Smooth muscle cell (in vitro differentiated cells): ENCODE results near the gene GLOD4. TPM values are rescaled to one million over a fixed set of nuclear protein-coding genes. Genes with fewer than 3 reads are reported as not detected.

Experiments
- DNase-seq: peaks from one replicate; lab custom pipeline; 2025; ENCODE audit not compliant: unreplicated experiment; lab: John Stamatoyannopoulos, UW
- H2AFZ ChIP-seq: fragments of 200-600 bp; sonication (generic); 2 replicates; pipeline ENCODE4 v1.6.0; 2016; ENCODE audit warnings: antibody characterized with exemption, low read depth, mild to moderate bottlenecking
- H3F3A ChIP-seq: fragments of 200-600 bp; sonication (generic); 2 replicates; pipeline ENCODE4 v1.6.0; 2017; ENCODE audit warnings: antibody characterized with exemption, low read depth
- H3K27ac ChIP-seq: fragments of 200-600 bp; sonication (generic); 2 replicates; pipeline ENCODE4 v1.5.1; 2016; ENCODE audit warnings: low read depth, mild to moderate bottlenecking
- H3K27me3 ChIP-seq: fragments of 200-600 bp; sonication (generic); 2 replicates; pipeline ENCODE4 v1.6.1; 2016; ENCODE audit warnings: low read depth, mild to moderate bottlenecking
- H3K36me3 ChIP-seq: fragments of 200-600 bp; sonication (generic); 2 replicates; pipeline ENCODE4 v1.5.1; 2016; ENCODE audit warnings: low read depth
- H3K4me1 ChIP-seq: fragments of 200-600 bp; sonication (generic); 2 replicates; pipeline ENCODE4 v1.5.1; 2016; ENCODE audit warnings: low read depth
- H3K4me2 ChIP-seq: fragments of 200-600 bp; sonication (generic); 2 replicates; pipeline ENCODE4 v1.6.0; 2016; ENCODE audit warnings: mild to moderate bottlenecking
- H3K4me3 ChIP-seq: fragments of 200-600 bp; sonication (generic); 2 replicates; pipeline ENCODE4 v1.5.1; 2016; ENCODE audit warnings: mild to moderate bottlenecking
- H3K79me2 ChIP-seq: fragments of 200-600 bp; sonication (generic); 2 replicates; pipeline ENCODE4 v1.6.0; 2016; ENCODE audit warnings: low read depth, mild to moderate bottlenecking
- H3K9ac ChIP-seq: fragments of 200-600 bp; sonication (generic); 2 replicates; pipeline ENCODE4 v1.6.0; 2016; ENCODE audit warnings: low read depth
- H3K9me3 ChIP-seq: fragments of 200-600 bp; sonication (generic); replicated peaks from 2 replicates; pipeline ENCODE4 v1.5.1; 2016; ENCODE audit warnings: low read depth
- H4K20me1 ChIP-seq: fragments of 200-600 bp; sonication (generic); 2 replicates; pipeline ENCODE4 v1.6.0; 2016; ENCODE audit warnings: low read depth
- CTCF ChIP-seq: fragments of 200-600 bp; sonication (generic); IDR thresholded peaks from 2 replicates; pipeline ENCODE4 v1.5.1; 2017; ENCODE audit warnings: borderline replicate concordance, mild to moderate bottlenecking, antibody characterized with exemption; ENCODE audit not compliant: insufficient read depth, poor library complexity, severe bottlenecking
- WGBS: methylation state at CpG from one replicate; pipeline ENCODE4 v1.1.7; 2016; ENCODE audit warnings: low lambda C conversion rate; 5-methylcytosine and 5-hydroxymethylcytosine counted together
- polyA plus RNA-seq: library from polyadenylated mRNA; unstranded; fragments of >200 nt; fragmentation: Nextera tagmentation; extraction: Ambion mirVana; gene quantifications from 2 replicates; pipeline ENCODE4 v1.2.1, GENCODE V29; 2016
- total RNA-seq: library from RNA; depleted of rRNA; stranded (reverse); fragments of >200 nt; gene quantifications from 2 replicates; pipeline ENCODE4 v1.2.3, GENCODE V29; 2014

Gene GLOD4
- total and polyA plus RNA-seq, 2 experiments from 2014 or later, result 47.2 to 53.5 TPM

- no peaks in the 10 kb centered on the region for H3K36me3 ChIP-seq
- H3K79me2 ChIP-seq, result peaks cover 52% of the 10 kb centered on the region
- H4K20me1 ChIP-seq, result no peaks in the 10 kb centered on the region
- no peaks in the 10 kb centered on the region for H3F3A ChIP-seq
- no peak overlapping the region for H3K9ac ChIP-seq
- no peaks in the 10 kb centered on the region for H3K9me3 ChIP-seq
- DNase-seq, result no peak
- H2AFZ ChIP-seq, result no peak overlapping the region
- H3K4me3 ChIP-seq, result no peak overlapping the region
- H3K27me3 ChIP-seq, result no peaks in the 10 kb centered on the region
- no peak overlapping the region for H3K27ac ChIP-seq
- peaks cover 18% of the 10 kb centered on the region for H3K4me1 ChIP-seq
- no peak overlapping the region for H3K4me2 ChIP-seq
- no peak for TF ChIP-seq CTCF
- 81% methylated on average over 3 of the region's 3 CpGs for WGBS
These were observed 2.1 kb upstream of the GLOD4 start for GRCh38 chr17:784143-784542.

- WGBS, result 94% methylated on average over 11 of the region's 11 CpGs
- H3K79me2 ChIP-seq, result peaks cover 37% of the 10 kb centered on the region
- no peak overlapping the region for H3K4me2 ChIP-seq
- peaks cover 5% of the 10 kb centered on the region for H4K20me1 ChIP-seq
- no peaks in the 10 kb centered on the region for H3K27me3 ChIP-seq
- DNase-seq, result no peak
- H3K9me3 ChIP-seq, result no peaks in the 10 kb centered on the region
- no peak overlapping the region for H3K9ac ChIP-seq
- H2AFZ ChIP-seq, result no peak overlapping the region
- H3K27ac ChIP-seq, result no peak overlapping the region
- H3K4me3 ChIP-seq, result no peak overlapping the region
- peaks cover 8% of the 10 kb centered on the region for H3F3A ChIP-seq
- H3K4me1 ChIP-seq, result peaks cover 21% of the 10 kb centered on the region
- H3K36me3 ChIP-seq, result peaks cover 13% of the 10 kb centered on the region
- TF ChIP-seq CTCF, result no peak
These were observed 4.0 kb downstream of the GLOD4 start for GRCh38 chr17:778096-778495.

GRCh38 chr17:774313-774584, 7.8 kb downstream of the GLOD4 start:
- no peak for DNase-seq
- peaks cover 5% of the 10 kb centered on the region for H4K20me1 ChIP-seq
- peaks cover 35% of the 10 kb centered on the region for H3K36me3 ChIP-seq
- no peaks in the 10 kb centered on the region for H3K27me3 ChIP-seq
- peaks cover 15% of the 10 kb centered on the region for H3K4me1 ChIP-seq
- H3K9ac ChIP-seq, result no peak overlapping the region
- no peak for TF ChIP-seq CTCF
- peak overlapping the region; percentile 12 for H3K4me2 ChIP-seq
- 88% methylated on average over 5 of the region's 5 CpGs for WGBS
- H3K27ac ChIP-seq, result peak overlapping the region; percentile 64
- no peaks in the 10 kb centered on the region for H3K9me3 ChIP-seq
- peaks cover 5% of the 10 kb centered on the region for H3K79me2 ChIP-seq
- H2AFZ ChIP-seq, result no peak overlapping the region
- peaks cover 8% of the 10 kb centered on the region for H3F3A ChIP-seq
- no peak overlapping the region for H3K4me3 ChIP-seq

GRCh38 chr17:773467-774312, 8.4 kb downstream of the GLOD4 start:
- Histone ChIP-seq H4K20me1 (peaks cover 4% of the 10 kb centered on the region), H3K79me2 (peaks cover 3% of the 10 kb centered on the region), H3K4me3 (no peak overlapping the region), H2AFZ (no peak overlapping the region), H3F3A (peaks cover 8% of the 10 kb centered on the region), H3K27me3 (no peaks in the 10 kb centered on the region), H3K9ac (no peak overlapping the region), H3K4me1 (peaks cover 15% of the 10 kb centered on the region), H3K27ac (peak overlapping the region; percentile 64), H3K36me3 (peaks cover 35% of the 10 kb centered on the region), H3K4me2 (peak overlapping the region; percentile 12), H3K9me3 (no peaks in the 10 kb centered on the region)
- no peak for TF ChIP-seq CTCF
- 38% methylated on average over 14 of the region's 14 CpGs for WGBS
- DNase-seq, result no peak
